Measurements from ENCODE around the gene MYOZ2. TPM values are rescaled to one million over a fixed set of nuclear protein-coding genes. Genes with fewer than 3 reads are reported as not detected.

MYOZ2 gene
- total RNA-seq, 2 experiments from 2014 or later: not detected

DNA sequence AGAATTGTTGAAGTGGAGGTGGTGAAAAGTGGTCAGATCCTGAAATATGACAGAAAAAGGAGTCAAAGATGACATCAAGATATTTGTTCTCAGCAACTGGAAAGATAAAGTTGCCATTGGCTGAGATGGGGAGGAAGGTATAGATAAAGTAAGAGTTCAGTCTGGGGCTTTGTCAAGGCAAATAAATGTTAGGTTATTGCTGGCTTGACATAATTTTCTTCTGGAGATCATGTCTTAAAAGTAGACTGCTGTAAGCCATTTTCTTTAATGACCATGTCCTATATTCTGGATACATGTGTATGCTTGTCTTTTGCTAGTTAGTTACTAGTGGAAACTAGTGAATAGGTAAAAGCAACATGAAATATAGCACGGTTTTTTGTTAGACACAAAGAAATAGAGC is 82.5 kb downstream of the MYOZ2 start:
- no peaks in the 10 kb centered on the region for H3K9me3 ChIP-seq (ENCODE audit: control insufficient read depth in 1 of 2, insufficient read depth in 1 of 2, low read length in 2 of 2)
- TF ChIP-seq, protein P1, sequence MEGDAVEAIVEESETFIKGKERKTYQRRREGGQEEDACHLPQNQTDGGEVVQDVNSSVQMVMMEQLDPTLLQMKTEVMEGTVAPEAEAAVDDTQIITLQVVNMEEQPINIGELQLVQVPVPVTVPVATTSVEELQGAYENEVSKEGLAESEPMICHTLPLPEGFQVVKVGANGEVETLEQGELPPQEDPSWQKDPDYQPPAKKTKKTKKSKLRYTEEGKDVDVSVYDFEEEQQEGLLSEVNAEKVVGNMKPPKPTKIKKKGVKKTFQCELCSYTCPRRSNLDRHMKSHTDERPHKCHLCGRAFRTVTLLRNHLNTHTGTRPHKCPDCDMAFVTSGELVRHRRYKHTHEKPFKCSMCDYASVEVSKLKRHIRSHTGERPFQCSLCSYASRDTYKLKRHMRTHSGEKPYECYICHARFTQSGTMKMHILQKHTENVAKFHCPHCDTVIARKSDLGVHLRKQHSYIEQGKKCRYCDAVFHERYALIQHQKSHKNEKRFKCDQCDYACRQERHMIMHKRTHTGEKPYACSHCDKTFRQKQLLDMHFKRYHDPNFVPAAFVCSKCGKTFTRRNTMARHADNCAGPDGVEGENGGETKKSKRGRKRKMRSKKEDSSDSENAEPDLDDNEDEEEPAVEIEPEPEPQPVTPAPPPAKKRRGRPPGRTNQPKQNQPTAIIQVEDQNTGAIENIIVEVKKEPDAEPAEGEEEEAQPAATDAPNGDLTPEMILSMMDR (IDR thresholded peaks at IDR 0.05): no peak
- no peak overlapping the region for H3K4me3 ChIP-seq (ENCODE audit: low read length)
- Mint-ChIP-seq H3K27me3 (no peaks in the 10 kb centered on the region), H3K4me1 (ENCODE audit: low read depth) (peaks cover 31% of the 10 kb centered on the region), H3K36me3 (ENCODE audit: low read depth) (peaks cover 60% of the 10 kb centered on the region), H3K27ac (no peak overlapping the region), H3K9me3 (no peaks in the 10 kb centered on the region), H3K4me3 (no peak overlapping the region)
- no peak for DNase-seq
- POLR2A ChIA-PET: no interaction called here
- H3K27ac ChIP-seq (ENCODE audit: low read depth in 1 of 2, low read length in 2 of 2): no peak overlapping the region
- H3K27me3 ChIP-seq (ENCODE audit: control insufficient read depth in 1 of 2, insufficient read depth in 2 of 2, low read length in 2 of 2): no peaks in the 10 kb centered on the region
- H3K4me1 ChIP-seq (ENCODE audit: insufficient read depth, low read length): peaks cover 6% of the 10 kb centered on the region
- intact Hi-C loops (cut with DNase I, micrococcal nuclease): loop anchor here (10.0 kb wide), 3 partner anchors 67 to 383 kb away; partner anchors contain the start of gene SEC24D (in 1 of the 2)
- no peak for ATAC-seq (ENCODE audit: poor library complexity)
- H3K36me3 ChIP-seq (ENCODE audit: insufficient read depth, low read length): peaks cover 18% of the 10 kb centered on the region
- CTCF ChIA-PET: interaction anchor here (1.0 kb wide), 1 partner anchor 52 kb away, joined by 3 read pairs; no protein-coding TSS in a partner anchor

DNA sequence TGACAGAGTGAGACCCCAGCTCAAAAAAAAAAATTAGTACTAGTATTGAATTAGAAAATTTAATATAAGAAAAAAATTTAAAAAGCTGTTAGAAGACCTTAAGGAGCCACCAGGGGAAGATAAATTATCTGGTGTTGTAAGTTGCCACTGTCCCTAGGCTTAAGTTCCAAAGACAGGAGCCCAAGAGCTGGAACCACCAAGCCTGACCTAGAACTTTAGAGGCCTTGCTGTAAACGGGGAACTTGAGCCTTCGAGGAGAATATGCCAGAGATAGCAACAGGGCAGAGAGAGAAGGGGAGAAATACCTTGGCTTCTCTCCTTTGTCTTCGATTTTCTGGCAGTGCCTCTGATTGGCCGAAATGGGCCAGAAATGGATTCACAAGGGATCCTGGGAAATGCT is 85.8 kb downstream of the MYOZ2 start:
- no peak for ATAC-seq (ENCODE audit: poor library complexity)
- no peaks in the 10 kb centered on the region for H3K27me3 Mint-ChIP-seq
- peaks cover 4% of the 10 kb centered on the region for H3K9me3 Mint-ChIP-seq
- no peaks in the 10 kb centered on the region for H3K9me3 ChIP-seq (ENCODE audit: control insufficient read depth in 1 of 2, insufficient read depth in 1 of 2, low read length in 2 of 2)
- DNase-seq: no peak
- TF ChIP-seq, protein P1 (IDR thresholded peaks at IDR 0.05): no peak
- H3K36me3 ChIP-seq (ENCODE audit: insufficient read depth, low read length): peaks cover 18% of the 10 kb centered on the region
- H3K4me3 Mint-ChIP-seq: no peak overlapping the region
- POLR2A ChIA-PET: no interaction called here
- no peaks in the 10 kb centered on the region for H3K4me1 ChIP-seq (ENCODE audit: insufficient read depth, low read length)
- peaks cover 76% of the 10 kb centered on the region for H3K36me3 Mint-ChIP-seq (ENCODE audit: low read depth)
- no peak overlapping the region for H3K4me3 ChIP-seq (ENCODE audit: low read length)
- H3K27me3 ChIP-seq (ENCODE audit: control insufficient read depth in 1 of 2, insufficient read depth in 2 of 2, low read length in 2 of 2): no peaks in the 10 kb centered on the region
- peaks cover 27% of the 10 kb centered on the region for H3K4me1 Mint-ChIP-seq (ENCODE audit: low read depth)
- intact Hi-C loops (cut with DNase I, micrococcal nuclease): loop anchor here in 1 of 2 experiments (5.0 kb wide), 1 partner anchor 841 kb away; no protein-coding TSS in a partner anchor
- no peak overlapping the region for H3K27ac Mint-ChIP-seq
- CTCF ChIA-PET: interaction anchor here (1.3 to 2.0 kb wide), 2 partner anchors 9 to 48 kb away, joined by 3 to 10 read pairs; partner anchors contain the start of gene USP53
- no peak overlapping the region for H3K27ac ChIP-seq (ENCODE audit: low read depth in 1 of 2, low read length in 2 of 2)

DNA sequence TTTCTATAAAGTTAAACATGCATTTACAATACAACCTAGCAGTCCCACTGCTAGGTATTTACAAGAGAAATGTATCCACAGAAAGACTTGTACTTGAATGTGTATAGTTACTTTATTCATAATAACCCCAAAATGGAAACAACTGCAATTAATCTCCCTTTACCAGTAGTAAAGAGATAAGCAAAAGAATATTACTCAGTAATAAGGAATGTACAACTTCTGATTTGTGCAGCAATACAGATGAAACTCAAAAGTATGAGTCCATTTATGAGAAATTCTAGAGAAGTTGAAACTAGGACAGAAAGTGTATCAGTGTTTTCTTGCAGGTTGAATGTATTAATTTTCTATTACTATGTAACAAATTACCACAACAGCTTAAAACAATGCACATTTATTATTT is 92.1 kb downstream of the MYOZ2 start:
- Histone ChIP-seq H3K27me3 (ENCODE audit: control insufficient read depth in 1 of 2, insufficient read depth in 2 of 2, low read length in 2 of 2) (no peaks in the 10 kb centered on the region), H3K4me3 (ENCODE audit: low read length) (no peak overlapping the region), H3K27ac (ENCODE audit: low read depth in 1 of 2, low read length in 2 of 2) (no peak overlapping the region), H3K4me1 (ENCODE audit: insufficient read depth, low read length) (no peaks in the 10 kb centered on the region), H3K36me3 (ENCODE audit: insufficient read depth, low read length) (no peaks in the 10 kb centered on the region), H3K9me3 (ENCODE audit: control insufficient read depth in 1 of 2, insufficient read depth in 1 of 2, low read length in 2 of 2) (no peaks in the 10 kb centered on the region)
- ChIA-PET CTCF (interaction anchor here (1.7 kb wide), 1 partner anchor 13 kb away, joined by 4 read pairs; no protein-coding TSS in a partner anchor), POLR2A (interaction anchor here (0.9 kb wide), 1 partner anchor 12 kb away, joined by 4 read pairs; no protein-coding TSS in a partner anchor)
- peaks cover 4% of the 10 kb centered on the region for H3K9me3 Mint-ChIP-seq
- ATAC-seq (ENCODE audit: poor library complexity): no peak
- H3K36me3 Mint-ChIP-seq (ENCODE audit: low read depth): peaks cover 51% of the 10 kb centered on the region
- H3K27me3 Mint-ChIP-seq: no peaks in the 10 kb centered on the region
- intact Hi-C loops (cut with DNase I, micrococcal nuclease): no loop called here
- TF ChIP-seq, protein P1 (IDR thresholded peaks at IDR 0.05): no peak
- H3K27ac Mint-ChIP-seq: no peak overlapping the region
- no peak overlapping the region for H3K4me3 Mint-ChIP-seq
- peaks cover 49% of the 10 kb centered on the region for H3K4me1 Mint-ChIP-seq (ENCODE audit: low read depth)
- no peak for DNase-seq
